Measurements from ENCODE around the gene IGIP.

IGIP gene

GRCh38 chr5:140166911-140167310, 41.2 kb downstream of the IGIP start:
- no peak for DNase-seq (ENCODE audit: low spot score)

GRCh38 chr5:140168371-140168770, 42.6 kb downstream of the IGIP start:
- no peak for DNase-seq (ENCODE audit: low spot score)

DNA sequence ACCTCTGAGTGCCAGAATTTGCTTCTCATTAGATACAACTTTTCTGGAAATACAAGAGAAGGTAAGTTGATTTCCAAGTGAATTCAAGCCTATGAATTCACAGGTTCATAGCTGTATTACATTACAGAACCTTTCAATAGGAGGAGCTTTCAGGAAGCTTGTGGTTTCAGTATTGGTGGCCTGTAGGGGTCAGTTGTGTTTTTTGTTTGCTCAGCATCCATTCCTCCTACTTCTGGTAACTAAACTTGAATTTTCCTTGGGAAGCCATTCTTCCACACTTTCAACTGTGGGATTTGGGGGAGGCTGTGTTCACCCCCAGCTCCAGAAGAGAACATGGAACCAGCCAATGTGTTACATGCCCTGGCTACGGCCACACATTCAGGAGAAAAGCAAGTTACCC, 43.7 kb downstream of the IGIP start:
- no peak for DNase-seq (ENCODE audit: low spot score)

DNA sequence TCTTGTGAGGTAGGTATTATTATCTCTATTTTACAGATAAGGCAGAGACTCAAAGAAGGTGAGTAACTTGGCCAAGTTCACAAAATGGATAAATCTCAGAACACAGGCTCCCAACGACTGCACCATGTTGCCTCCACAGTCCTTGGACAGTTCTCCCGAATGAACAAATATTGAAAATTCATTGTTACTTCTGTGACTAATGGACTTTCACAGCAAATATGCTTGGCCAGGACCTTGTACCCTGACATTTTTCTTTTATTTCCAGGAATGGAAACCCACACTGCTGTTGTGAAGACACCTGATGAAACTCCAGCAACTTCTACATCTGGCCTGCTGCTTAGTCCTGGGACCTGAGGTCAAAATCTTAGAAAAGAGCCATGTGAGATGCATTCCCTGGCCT, 46.7 kb downstream of the IGIP start:
- no peak for DNase-seq (ENCODE audit: low spot score)

GRCh38 chr5:140174014-140174413, 48.3 kb downstream of the IGIP start:
- no peak for DNase-seq (ENCODE audit: low spot score)

GRCh38 chr5:140174465-140175366, 49.0 kb downstream of the IGIP start, which contains the start of gene CYSTM1:
Gene CYSTM1 (plus strand): TSS chr5:140175188. CDS start chr5:140194466, 19,278 bp downstream.
- DNase-seq (ENCODE audit: low spot score): peak; percentile 95

DNA sequence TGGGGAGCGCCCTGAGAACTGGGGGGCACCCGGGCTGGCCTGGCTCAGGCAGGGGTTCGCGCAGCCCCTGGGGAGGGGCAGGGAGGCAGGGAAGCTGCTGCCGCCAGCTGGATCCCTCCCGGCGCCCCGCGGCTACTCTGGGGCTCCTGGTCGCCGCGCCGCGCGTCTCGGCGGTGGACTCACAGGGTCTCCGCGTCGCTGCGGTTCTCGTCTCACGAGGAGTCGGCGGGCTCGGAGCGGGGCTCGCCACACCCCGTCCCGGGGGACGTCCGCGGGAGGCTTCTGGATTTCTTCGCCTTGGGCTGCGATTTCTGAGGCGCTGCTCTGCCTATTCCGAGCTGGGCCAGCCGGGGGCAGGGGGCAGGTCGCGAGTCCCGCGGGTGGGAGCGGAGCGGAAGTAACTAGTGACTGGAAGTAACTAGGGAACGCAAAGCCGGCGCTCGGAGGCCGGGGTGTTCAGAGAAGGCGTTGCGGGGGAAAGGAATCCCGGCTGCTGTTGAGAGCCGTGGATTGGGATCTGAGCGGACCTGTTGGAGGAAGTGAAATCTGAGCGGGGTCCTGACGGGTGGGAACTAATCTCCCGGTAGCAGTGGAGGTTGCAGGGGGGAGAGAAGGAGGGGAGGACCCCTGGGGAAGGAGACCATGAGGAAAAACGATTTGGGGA, 49.8 kb downstream of the IGIP start:
- peak; percentile 57 for DNase-seq (ENCODE audit: low spot score)

DNA sequence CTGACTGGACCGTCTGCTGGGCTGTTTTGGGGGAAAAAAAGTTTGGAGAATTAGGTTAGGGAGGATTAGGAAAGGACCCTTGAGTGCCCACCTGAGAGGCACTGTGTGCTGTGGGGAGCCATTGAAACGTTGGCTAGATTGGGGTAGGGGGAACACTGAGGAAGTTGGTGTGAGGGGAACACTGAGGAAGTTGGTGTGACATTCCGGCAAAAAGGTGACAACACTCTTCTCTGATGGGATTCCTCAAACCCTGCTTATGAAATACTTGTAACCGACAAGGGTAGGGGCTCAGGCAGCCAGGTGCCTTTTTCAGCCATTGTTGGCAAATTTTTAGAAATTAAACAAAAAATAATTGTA, 50.3 kb downstream of the IGIP start:
- no peak for DNase-seq (ENCODE audit: low spot score)

- no peak for DNase-seq (ENCODE audit: low spot score)
These were observed 52.3 kb downstream of the IGIP start for GRCh38 chr5:140178086-140178410.

DNA sequence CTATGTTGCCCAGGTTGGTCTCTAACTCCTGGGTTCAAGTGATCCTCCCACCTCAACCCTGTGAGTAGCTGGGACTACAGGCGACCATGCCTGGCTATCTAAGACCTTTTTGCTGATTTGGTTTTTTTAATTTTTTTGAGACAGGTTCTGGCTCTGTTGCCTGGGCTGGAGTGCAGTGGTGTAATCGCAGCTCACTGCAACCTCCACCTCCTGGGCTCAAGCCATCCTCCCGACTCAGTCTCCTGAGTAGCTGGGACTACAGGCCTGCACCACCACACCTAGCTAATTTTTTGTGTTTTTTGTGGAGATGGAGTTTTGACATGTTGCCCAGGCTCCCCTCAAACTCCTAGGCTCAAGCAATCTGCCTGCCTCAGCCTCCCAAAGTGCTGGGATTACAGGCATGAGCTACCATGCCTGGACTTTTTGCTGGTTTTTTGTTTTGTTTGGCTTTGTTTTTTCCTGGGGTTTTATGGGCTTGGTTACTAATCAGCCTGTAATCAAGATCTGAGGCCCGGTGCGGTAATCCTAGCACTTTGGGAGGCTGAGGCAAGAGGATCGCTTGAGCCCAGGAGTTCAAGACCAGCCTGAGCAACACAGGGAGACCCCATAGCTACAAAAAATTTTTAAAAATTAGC, 52.9 kb downstream of the IGIP start:
- DNase-seq (ENCODE audit: low spot score): no peak
